HG03342 (cell line): ENCODE results near the gene SKP1.

Experiments
- ATAC-seq: cut with Tn5 transposase; IDR thresholded peaks from one replicate; pipeline ENCODE4 v1.9.1; 2021; ENCODE audit warnings: mild to moderate bottlenecking, moderate library complexity; ENCODE audit not compliant: unreplicated experiment

SKP1 gene

DNA sequence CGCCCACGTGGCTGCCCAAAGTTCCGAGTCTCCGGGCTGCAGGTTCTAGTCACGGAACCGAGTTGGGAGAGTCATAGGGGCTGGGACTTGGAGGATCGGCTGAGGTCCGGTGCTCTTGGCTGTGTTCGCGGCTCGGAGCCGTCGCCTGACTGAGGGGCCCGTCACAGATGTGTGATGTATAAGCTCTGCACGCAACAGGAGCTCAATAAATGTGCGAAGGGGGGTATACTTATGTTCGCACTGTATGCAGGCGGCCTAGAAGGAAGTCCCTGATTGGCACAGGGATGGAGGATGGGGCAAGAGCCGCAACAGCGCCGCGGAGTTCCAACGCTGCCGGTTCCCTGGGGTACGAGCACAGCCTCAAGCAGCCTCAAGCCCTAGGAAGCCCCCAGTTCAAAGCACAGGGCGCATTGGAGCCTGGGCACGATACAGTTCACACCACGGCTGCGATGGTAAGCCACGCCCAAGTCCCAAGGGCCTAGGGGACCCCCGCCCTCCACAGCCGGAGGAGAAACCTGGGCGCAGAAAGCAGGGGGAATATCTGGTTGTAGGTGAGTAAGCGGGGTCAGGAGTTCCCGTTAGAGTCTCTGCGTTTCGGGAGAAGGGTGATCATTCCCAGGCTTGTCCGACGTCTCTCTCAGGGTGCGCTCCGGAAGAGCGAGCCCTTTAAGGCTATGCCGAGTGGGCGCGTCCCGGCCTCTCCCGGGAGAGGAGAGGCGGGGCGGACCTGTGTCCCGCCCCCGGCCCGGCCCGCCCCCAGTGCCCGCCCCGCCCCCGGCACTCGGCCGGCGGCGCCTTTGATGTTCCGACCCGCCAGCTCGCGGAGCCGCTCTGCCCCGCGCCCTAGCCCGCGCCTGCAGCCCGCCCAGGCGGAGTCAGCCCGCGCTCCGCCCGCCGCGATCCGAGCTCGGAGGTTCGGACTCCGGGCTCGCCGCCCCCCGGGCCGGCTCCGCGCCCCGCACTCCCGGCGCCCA lies 62.6 kb downstream of the SKP1 start, which contains the start of gene TCF7:
TCF7 (plus strand) TSS at position 780 of the 974 bp plus-strand sequence. CDS start 226 bp downstream, outside the sequence.
- ATAC-seq = peak; percentile 86

- ATAC-seq = no peak
These were observed 63.3 kb downstream of the SKP1 start for GRCh38 chr5:134113363-134113889.

GRCh38 chr5:134112726-134113362 lies 63.9 kb downstream of the SKP1 start:
- ATAC-seq = no peak

- no peak for ATAC-seq
These were observed 64.8 kb downstream of the SKP1 start for GRCh38 chr5:134111741-134112647.

DNA sequence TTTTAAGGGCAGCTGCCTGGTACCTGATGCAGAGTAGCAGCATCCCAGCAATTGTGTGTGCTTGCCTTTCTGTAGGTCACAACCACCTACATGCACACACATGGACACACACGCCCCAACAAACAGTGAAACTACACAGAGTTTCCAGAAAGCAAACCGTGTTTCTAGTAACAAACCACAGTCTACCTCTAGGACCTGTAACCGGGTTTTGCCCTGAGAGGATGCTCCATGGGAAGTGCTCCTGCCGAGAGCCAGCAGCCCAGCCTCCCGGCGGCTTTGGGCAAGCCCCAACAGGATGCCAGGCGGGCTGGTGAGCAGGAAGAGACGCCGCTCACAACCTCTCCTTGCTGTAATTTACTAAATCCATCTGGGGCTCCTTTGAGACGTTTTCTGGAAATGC lies 66.4 kb downstream of the SKP1 start:
- no peak for ATAC-seq

GRCh38 chr5:134107779-134108178 lies 69.0 kb downstream of the SKP1 start:
- ATAC-seq = no peak

DNA sequence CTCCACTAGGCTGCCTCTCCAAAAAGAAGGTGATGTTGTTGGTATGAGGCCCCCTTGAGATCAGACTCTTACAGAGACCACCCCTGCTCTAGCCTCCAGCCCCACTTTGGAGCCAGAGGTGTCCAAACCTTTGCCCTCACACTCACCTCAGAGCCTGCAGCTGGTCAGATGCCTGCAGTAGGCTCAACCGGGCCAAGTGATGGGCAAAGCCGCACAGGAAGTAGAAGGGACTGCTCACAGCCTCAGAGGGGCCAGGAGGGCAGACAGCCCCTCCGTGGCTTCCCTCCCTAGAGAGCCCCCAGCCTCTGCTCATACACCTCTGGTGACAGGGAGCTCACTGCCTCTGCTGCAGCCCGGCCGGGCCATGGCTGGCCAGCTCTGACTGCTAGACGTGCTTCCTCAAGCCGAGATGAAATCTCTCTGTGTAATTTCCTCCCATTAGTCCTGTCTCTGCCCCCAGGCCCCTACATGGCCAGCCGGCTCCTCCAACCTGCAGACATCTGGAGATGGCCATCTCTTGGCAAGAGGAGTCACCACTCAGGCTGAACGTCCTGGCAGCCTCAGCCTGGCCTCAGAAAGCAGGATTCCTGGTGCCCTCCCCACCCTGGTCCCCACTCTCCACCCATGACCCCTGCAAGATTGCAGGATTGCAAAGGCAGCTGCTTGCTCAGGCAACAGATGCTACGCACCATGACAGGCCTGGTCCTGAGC lies 69.6 kb downstream of the SKP1 start:
- ATAC-seq = no peak

DNA sequence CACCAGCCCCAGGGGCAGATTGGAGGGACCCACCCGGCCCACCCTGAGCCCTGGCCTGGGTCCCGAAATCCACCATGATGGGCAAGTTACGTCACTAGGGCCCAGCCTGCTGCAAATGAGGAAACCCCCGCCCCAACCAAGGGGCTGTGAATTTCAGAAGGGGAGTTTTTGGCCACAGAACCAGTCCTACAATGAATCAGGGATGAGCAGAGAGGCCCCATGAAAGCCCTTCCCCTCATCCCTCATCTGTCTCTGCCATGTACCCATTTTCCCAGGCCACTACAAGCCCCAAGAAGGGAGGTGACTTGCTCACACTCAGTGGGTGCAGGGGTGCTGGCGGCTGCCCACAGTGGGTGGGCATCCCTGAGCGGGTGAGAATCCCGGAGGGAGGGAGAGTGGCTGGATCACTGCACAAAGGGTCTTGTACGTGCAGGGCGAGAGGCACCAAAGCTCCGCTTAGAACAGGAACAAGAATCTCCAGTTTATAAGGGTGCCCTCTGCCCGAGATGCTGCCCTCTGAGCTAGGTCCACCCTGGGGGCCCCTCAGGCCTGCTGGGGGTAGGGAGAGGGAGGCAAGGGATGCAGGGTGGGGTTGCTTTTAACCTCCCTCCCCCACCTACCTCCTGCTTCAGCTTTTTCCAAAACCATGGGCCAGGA lies 72.6 kb downstream of the SKP1 start:
- ATAC-seq = no peak

DNA sequence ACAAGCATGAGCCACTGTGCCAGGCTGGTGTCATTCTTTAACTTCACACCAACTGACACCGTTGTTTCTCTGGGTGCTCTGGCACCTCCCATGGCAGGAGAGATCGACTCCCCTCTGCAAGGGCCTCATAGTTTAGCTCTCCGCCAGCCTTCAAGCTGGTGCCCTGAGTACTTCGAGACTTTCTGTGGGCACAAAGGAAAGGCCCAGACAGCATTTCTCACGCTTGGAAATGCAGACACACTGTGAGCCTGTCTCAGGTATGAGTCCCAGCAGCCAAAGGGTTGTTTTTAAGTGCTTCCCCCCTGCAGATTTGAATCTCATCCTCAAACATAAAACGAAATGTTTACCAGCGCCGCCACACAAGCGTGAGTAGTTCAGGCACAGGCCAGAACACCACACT lies 73.4 kb downstream of the SKP1 start:
- no peak for ATAC-seq

DNA sequence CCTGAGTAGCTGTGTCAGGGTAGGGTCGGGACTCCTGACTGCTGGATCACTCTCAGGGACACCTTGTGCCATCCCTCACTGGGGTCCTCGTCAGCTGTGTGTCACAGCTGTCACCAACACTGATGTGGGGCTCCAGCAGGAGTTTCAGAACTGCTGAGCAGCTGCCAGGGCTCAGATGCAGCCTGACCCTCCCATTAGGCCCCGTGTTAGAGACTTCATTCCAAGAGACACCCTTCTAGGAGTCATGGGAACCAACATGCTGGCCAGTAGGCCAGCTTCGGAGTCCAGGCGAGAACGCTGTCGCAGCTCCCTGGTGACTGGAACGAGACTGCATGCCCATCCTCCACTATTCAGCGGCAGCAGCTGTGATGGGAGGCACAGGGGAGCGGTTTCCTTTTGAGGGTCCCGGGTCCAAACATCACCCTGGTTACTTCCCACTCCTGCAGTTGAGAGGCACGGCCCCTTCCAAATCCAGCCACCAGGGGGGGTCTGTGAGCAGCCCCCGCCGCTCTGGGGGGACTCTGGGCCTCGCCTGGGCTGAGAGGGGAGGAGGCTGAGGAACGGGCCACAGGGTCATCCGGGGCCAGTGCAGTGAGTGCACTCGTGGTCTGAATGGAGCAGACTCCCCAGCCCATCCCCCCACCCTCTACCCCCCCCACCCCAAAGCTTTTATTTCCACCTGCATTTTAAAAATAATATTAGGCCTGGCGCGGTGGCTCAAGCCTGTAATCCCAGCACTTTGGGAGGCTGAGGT lies 74.9 kb downstream of the SKP1 start:
- ATAC-seq = no peak

DNA sequence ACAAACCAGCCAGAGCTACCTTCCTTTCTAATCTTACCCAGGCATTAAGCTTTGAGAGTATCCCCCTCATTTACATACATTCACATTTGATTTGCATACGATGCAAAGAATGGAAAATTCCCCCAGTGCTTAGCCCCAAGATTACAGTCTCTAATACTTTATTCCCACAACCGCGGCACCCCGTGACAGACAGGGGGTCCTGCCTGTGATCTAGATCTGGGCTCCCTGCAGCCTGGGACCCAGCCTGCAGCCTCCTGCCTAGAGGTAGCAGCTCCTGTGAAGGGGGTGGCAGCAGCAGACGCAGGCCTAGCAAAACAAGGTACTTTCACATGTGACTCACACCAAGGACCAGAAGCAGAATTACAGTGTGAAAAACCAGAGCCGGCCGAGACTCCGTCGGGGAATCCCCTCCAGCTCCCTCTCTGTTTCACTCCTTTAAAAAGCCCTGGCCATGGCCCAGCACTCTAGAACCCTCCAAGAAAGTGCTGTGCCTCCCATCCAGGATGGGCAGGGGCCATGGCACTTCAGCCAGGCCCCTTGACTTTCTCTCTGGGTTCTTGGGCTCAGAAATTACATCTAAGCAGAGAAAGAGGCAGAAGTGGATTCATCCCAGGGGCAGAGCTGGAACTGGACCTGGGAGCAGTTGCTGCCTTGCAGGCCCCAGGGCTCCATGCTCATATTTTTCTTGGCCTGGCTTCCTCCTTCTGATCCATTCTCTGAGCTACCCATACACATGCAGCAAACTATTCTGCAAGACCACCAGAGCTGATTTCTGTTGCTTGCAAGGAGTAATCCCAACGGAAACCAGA lies 76.3 kb downstream of the SKP1 start:
- peak; percentile 89 for ATAC-seq

DNA sequence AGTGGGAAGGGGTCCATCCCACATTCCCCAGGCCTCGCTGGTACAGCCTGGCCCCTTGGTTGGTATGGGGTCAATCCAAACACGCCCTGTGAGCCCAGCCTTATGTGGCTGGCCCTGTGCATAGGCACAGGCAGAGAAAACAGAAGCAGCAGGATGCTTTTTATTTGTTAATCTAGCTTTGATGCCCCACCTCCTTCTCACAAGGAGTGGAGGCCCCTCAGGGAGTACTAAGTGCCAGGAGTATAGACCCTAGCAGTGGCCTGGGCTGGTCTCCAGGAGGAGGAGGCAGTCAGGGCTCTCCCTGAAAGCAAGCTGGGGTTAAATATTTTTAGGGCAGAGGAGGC lies 76.8 kb downstream of the SKP1 start:
- no peak for ATAC-seq

DNA sequence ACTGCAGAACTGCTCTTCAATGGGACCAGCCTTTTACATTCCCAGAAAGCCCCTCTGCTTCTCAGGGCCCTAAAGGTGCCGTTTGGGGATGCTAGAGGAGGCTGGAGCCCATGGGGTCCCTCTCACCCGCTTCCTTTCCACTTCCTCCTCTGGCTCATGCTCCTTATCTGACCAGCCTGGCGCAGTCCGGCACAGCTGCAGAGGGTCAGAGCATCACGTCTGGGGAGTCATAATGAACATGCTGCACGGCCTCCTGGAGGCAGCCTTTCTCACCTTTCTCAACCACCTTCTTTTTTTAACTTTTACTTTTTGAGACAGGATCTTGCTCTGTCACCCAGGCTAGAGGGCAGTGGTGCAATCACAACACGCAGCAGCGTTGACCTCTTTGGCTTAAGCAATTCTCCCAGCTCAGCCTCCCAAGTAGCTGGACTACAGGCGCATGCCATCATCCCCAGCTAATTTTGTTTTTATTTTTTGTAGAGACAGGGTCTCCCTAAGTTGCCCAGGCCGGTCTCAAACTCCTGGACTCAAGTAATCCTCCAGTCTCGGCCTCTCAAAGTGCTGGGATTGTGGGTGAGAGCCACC lies 77.4 kb downstream of the SKP1 start:
- no peak for ATAC-seq
